OCI-LY7 (cell line): Measurements from ENCODE around the gene RASAL2. TPM values are rescaled to one million over a fixed set of nuclear protein-coding genes. Genes with fewer than 3 reads are reported as not detected.

Experiments
- BruUV-seq: library from RNA; stranded (reverse); fragments of 400-500 nt; replicated peaks from 2 replicates; lab custom pipeline; 2021; lab: Mats Ljungman, UMichigan
- CTCF ChIA-PET: fragments of 300-600 bp; sonication (Branson Sonifier 250); formaldehyde crosslinking; loops from one replicate; lab custom pipeline; 2022; ENCODE audit warnings: antibody characterized with exemption; ENCODE audit not compliant: unreplicated experiment; lab: Charles Lee
- POLR2A ChIA-PET: fragments of 300-600 bp; sonication (Branson Sonifier 250); formaldehyde crosslinking; loops from one replicate; lab custom pipeline; 2022; ENCODE audit warnings: antibody characterized with exemption; lab: Charles Lee
- DNase-seq: peaks from one replicate; pipeline ENCODE4 v3.0.0-alpha.2; 2015; ENCODE audit warnings: low spot score
- H2AFZ ChIP-seq: fragments of 200-600 bp; sonication (generic), shearing (Covaris generic); 2 replicates; pipeline ENCODE4 v1.6.1; 2014; ENCODE audit warnings: mild to moderate bottlenecking, antibody characterized with exemption, low read length, moderate library complexity
- H3K27ac ChIP-seq: fragments of 200-600 bp; sonication (generic); 2 replicates; pipeline ENCODE4 v1.5.1; 2014; ENCODE audit warnings: mixed run types, low read depth, mild to moderate bottlenecking, moderate library complexity, low read length, inconsistent platforms; ENCODE audit not compliant: poor library complexity, severe bottlenecking
- H3K36me3 ChIP-seq: fragments of 200-600 bp; sonication (generic); 2 replicates; pipeline ENCODE4 v1.6.1; 2014; ENCODE audit warnings: mild to moderate bottlenecking, antibody characterized with exemption, low read length, moderate library complexity, mixed read lengths; ENCODE audit not compliant: insufficient read depth
- H3K4me1 ChIP-seq: fragments of 200-600 bp; sonication (generic); 2 replicates; pipeline ENCODE4 v1.5.1; 2014; ENCODE audit warnings: mild to moderate bottlenecking, low read length; ENCODE audit not compliant: insufficient read depth, poor library complexity, severe bottlenecking
- H3K4me2 ChIP-seq: fragments of 200-600 bp; sonication (generic); 2 replicates; pipeline ENCODE4 v1.6.1; 2014; ENCODE audit warnings: mild to moderate bottlenecking, low read length
- H3K4me3 ChIP-seq: fragments of 200-600 bp; sonication (generic); 2 replicates; pipeline ENCODE4 v1.5.1; 2014; ENCODE audit warnings: mild to moderate bottlenecking, low read depth, low read length; ENCODE audit not compliant: poor library complexity, severe bottlenecking
- H3K79me2 ChIP-seq: fragments of 200-600 bp; sonication (generic); 2 replicates; pipeline ENCODE4 v1.6.1; 2016; ENCODE audit warnings: low read depth, mild to moderate bottlenecking, low read length, moderate library complexity, mixed read lengths; ENCODE audit not compliant: insufficient read depth
- H3K9me2 ChIP-seq: fragments of 200-600 bp; sonication (generic); 2 replicates; pipeline ENCODE4 v1.6.1; 2016; ENCODE audit warnings: mild to moderate bottlenecking, low read length, mixed read lengths; ENCODE audit not compliant: insufficient read depth
- H3K9me3 ChIP-seq: fragments of 200-600 bp; sonication (generic); 2 replicates; pipeline ENCODE4 v1.6.1; 2014; ENCODE audit warnings: mild to moderate bottlenecking, mixed run types, low read length, mixed read lengths
- H4K20me1 ChIP-seq: fragments of 200-600 bp; sonication (generic); 2 replicates; pipeline ENCODE4 v1.6.1; 2014; ENCODE audit warnings: mild to moderate bottlenecking, antibody characterized with exemption, low read length, moderate library complexity, mixed read lengths; ENCODE audit not compliant: insufficient read depth
- CTCF ChIP-seq: fragments of 200-600 bp; sonication (generic); conservative IDR thresholded peaks from 2 replicates; pipeline ENCODE4 v1.5.1; 2014; ENCODE audit warnings: mild to moderate bottlenecking, antibody characterized with exemption, low read length, moderate library complexity, mixed read lengths
- EZH2phosphoT487 ChIP-seq: fragments of 200-600 bp; sonication (generic); IDR thresholded peaks from 2 replicates; pipeline ENCODE4 v1.6.1; 2018; ENCODE audit warnings: low read depth, borderline replicate concordance, mild to moderate bottlenecking, mixed run types, antibody characterized with exemption, low read length, moderate library complexity, mixed read lengths
- intact Hi-C: fragments of 100-400 bp; cut with micrococcal nuclease; formaldehyde crosslinking; loops from one replicate; pipeline ENCODE4 v1.10.0; 2022; ENCODE audit not compliant: unreplicated experiment
- total RNA-seq, 2 experiments: library from RNA; depleted of rRNA in 1 of 2; stranded (reverse); fragments of >200 nt in 1 of 2; shearing (Covaris generic) in 1 of 2; gene quantifications; 2 replicates each; pipeline ENCODE4 v1.2.3, GENCODE V29; 2014 to 2022

The RASAL2 gene
- total RNA-seq, 2 experiments from 2014 or later = 0.09 to 0.27 TPM

- DNase-seq = no peak
- no peak overlapping the region for H3K4me3 ChIP-seq
- intact Hi-C loops = no loop called here
- H3K36me3 ChIP-seq = no peaks in the 10 kb centered on the region
- H3K4me2 ChIP-seq = no peak overlapping the region
- H3K4me1 ChIP-seq = no peaks in the 10 kb centered on the region
- H2AFZ ChIP-seq = no peak overlapping the region
- no peak overlapping the region for H3K27ac ChIP-seq
- no TSS peak for BruUV-seq
- no peaks in the 10 kb centered on the region for H3K9me3 ChIP-seq
- ChIA-PET POLR2A (interaction anchor here (0.7 to 1.8 kb wide), 2 partner anchors 10 to 838 kb away, joined by 3 to 6 read pairs; no protein-coding TSS in a partner anchor), CTCF (no interaction called here)
- no peaks in the 10 kb centered on the region for H3K9me2 ChIP-seq
- TF ChIP-seq CTCF (no peak), EZH2phosphoT487 (no peak)
- no peaks in the 10 kb centered on the region for H3K79me2 ChIP-seq
- no peaks in the 10 kb centered on the region for H4K20me1 ChIP-seq
Measured at GRCh38 chr1:178451529-178451928, 357.6 kb downstream of the RASAL2 start.

- no peaks in the 10 kb centered on the region for H4K20me1 ChIP-seq
- H3K9me3 ChIP-seq = no peaks in the 10 kb centered on the region
- TF ChIP-seq EZH2phosphoT487 (no peak), CTCF (no peak)
- ChIA-PET CTCF (no interaction called here), POLR2A (interaction anchor here (1.8 kb wide), 1 partner anchor 10 kb away, joined by 6 read pairs; no protein-coding TSS in a partner anchor)
- H3K27ac ChIP-seq = no peak overlapping the region
- no peaks in the 10 kb centered on the region for H3K9me2 ChIP-seq
- intact Hi-C loops = no loop called here
- BruUV-seq = no TSS peak
- H3K4me3 ChIP-seq = no peak overlapping the region
- no peaks in the 10 kb centered on the region for H3K36me3 ChIP-seq
- DNase-seq = no peak
- H3K4me1 ChIP-seq = no peaks in the 10 kb centered on the region
- no peak overlapping the region for H2AFZ ChIP-seq
- H3K79me2 ChIP-seq = no peaks in the 10 kb centered on the region
- no peak overlapping the region for H3K4me2 ChIP-seq
Measured at GRCh38 chr1:178452013-178452412, 358.1 kb downstream of the RASAL2 start.

DNA sequence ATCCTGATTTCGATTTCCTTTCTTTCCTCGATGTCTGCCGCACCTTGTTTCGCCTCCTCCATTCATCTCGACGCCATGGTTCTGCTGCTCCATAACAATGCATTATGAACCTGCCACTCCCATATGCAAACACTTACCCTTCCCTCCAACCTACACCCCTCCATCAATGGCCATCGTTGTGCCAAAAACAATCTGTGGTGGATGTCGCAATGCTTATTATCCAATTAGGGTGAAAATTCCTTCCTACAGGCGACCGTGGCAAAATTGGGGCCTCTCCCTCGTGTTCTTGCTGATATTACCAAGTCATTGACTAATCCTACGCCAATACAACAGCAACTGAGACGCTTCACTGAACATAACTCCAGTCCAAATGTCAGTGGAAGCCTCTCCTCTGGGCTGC, 362.6 kb downstream of the RASAL2 start:
- TF ChIP-seq EZH2phosphoT487 (no peak), CTCF (no peak)
- Histone ChIP-seq H2AFZ (no peak overlapping the region), H3K27ac (no peak overlapping the region), H3K9me2 (no peaks in the 10 kb centered on the region), H3K79me2 (no peaks in the 10 kb centered on the region), H3K9me3 (no peaks in the 10 kb centered on the region), H3K4me3 (no peak overlapping the region), H3K36me3 (no peaks in the 10 kb centered on the region), H4K20me1 (no peaks in the 10 kb centered on the region), H3K4me1 (no peaks in the 10 kb centered on the region), H3K4me2 (no peak overlapping the region)
- no TSS peak for BruUV-seq
- POLR2A ChIA-PET = no interaction called here
- CTCF ChIA-PET = no interaction called here
- intact Hi-C loops = no loop called here
- DNase-seq = no peak
